ENCODE measurements around the gene RNF220. TPM values are rescaled to one million over a fixed set of nuclear protein-coding genes. Genes with fewer than 3 reads are reported as not detected.

RNF220 gene
- total and polyA plus RNA-seq, 2 experiments from 2014 or later = 47.4 to 123 TPM

DNA sequence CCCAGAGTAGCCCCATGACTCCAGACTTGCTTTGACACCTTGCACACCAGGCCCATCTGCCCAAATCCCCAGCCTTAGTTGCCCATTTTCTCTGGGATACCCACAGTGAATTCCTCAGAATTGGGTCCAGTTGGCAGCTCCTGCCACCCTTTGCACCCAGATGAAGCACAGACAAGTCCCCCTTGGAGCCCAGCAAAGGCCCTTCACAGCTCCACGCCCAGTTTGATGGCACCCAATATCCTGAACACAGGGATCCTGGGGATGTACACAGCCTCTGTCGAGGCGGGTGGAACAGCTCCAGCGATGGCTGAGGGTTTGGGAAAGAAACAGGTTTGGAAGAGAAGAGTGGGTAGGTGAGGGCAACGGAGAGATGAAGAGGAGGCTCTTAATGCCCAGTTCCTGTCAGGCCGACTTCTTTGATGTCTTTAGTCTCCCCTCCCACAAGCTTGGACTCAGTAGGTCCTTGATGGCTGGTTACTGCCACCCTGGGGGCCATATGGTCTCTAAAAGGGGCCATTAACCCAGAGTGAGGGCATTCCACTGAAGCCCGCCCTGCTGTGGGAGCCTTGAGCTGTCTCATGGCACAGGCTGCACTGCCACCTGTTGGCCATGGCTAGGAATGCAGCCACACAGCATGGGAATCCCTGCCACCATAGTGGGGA, 247.5 kb downstream of the RNF220 start:
- Histone ChIP-seq H3K4me2 (ENCODE audit: unreplicated experiment) (no peak overlapping the region), H3K9ac (no peak overlapping the region), H3K36me3 (ENCODE audit: low read depth) (no peaks in the 10 kb centered on the region), H3K79me2 (ENCODE audit: insufficient read depth) (no peaks in the 10 kb centered on the region), H3K9me2 (ENCODE audit: insufficient read depth) (no peaks in the 10 kb centered on the region), H3K4me1 (ENCODE audit: insufficient read depth) (no peaks in the 10 kb centered on the region), H3K27ac (no peak overlapping the region), H2AFZ (no peak overlapping the region), H3K4me3 (no peak overlapping the region), H3F3A (ENCODE audit: insufficient read depth) (peaks cover 7% of the 10 kb centered on the region), H3K27me3 (replicated peaks; ENCODE audit: insufficient read depth) (no peaks in the 10 kb centered on the region), H4K20me1 (ENCODE audit: insufficient read depth) (no peaks in the 10 kb centered on the region), H3K9me3 (ENCODE audit: low read depth) (no peaks in the 10 kb centered on the region)
- DNase-seq = peak; percentile 70
- no peak for TF ChIP-seq EZH2phosphoT487 (IDR thresholded peaks at IDR 0.05; ENCODE audit: insufficient read depth, low read depth)
- TF ChIP-seq EZH2 (IDR thresholded peaks at IDR 0.05; ENCODE audit: insufficient read depth, poor library complexity, severe bottlenecking) = no peak
- in situ Hi-C loops (cut with MboI) = loop anchor here (5.0 kb wide), 1 partner anchor 45 kb away; no protein-coding TSS in a partner anchor
- WGBS, 2 experiments (ENCODE audit: low coverage in 1 of 2, low lambda C conversion rate in 2 of 2, missing lambda C conversion rate in 2 of 2) = 43% methylated on average over 7 of the region's 7 CpGs

DNA sequence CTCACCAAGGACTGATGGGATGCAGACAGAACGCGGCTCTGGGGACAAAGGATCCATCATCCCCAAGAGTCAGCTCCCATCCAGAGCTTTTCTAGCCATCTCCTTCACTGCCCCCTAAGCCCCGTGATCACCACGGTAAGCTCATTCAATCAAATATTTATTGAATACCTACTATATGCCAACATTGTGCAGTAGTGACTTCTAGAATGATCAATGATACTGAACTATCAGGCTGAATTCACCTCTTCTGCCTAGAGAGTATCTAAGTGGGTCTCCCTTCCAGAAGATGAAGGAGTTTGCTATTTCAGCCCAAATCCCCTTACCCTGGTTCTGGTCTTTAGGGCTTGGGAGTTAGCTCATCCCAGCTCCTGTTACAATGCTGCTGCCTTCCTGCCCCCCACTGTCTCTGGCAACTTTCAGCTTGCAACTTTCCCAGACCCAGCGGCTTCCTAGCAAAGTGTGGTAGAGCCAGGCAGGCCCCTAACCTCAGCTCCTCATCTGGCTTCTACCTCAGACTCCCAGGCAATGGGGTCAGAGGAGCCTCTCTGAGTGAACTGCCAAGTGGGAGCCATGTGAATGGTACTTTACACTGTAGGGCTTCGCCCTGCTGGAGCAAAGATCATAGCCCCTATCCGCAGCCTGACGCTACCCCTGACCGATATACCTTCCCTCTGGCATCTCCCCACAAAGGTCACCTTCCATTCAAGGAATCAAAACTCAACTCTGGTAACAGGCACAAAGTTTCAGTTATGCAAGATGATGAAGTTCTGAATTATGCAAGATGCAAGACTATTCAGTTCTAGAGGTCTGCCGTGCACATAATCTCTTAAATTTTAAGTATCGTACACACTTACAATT, 248.3 kb downstream of the RNF220 start:
- H3K9me2 ChIP-seq (ENCODE audit: insufficient read depth) = no peaks in the 10 kb centered on the region
- H3K79me2 ChIP-seq (ENCODE audit: insufficient read depth) = no peaks in the 10 kb centered on the region
- no peak overlapping the region for H3K27ac ChIP-seq
- TF ChIP-seq EZH2phosphoT487 (IDR thresholded peaks at IDR 0.05; ENCODE audit: insufficient read depth, low read depth) (no peak), EZH2 (IDR thresholded peaks at IDR 0.05; ENCODE audit: insufficient read depth, poor library complexity, severe bottlenecking) (no peak)
- no peaks in the 10 kb centered on the region for H3K36me3 ChIP-seq (ENCODE audit: low read depth)
- H3F3A ChIP-seq (ENCODE audit: insufficient read depth) = peaks cover 7% of the 10 kb centered on the region
- no peak overlapping the region for H2AFZ ChIP-seq
- no peak overlapping the region for H3K4me2 ChIP-seq (ENCODE audit: unreplicated experiment)
- WGBS, 2 experiments (ENCODE audit: low coverage in 1 of 2, low lambda C conversion rate in 2 of 2, missing lambda C conversion rate in 2 of 2) = 56 to 58% methylated on average over 11 of the region's 11 CpGs
- H4K20me1 ChIP-seq (ENCODE audit: insufficient read depth) = no peaks in the 10 kb centered on the region
- H3K4me1 ChIP-seq (ENCODE audit: insufficient read depth) = no peaks in the 10 kb centered on the region
- no peaks in the 10 kb centered on the region for H3K9me3 ChIP-seq (ENCODE audit: low read depth)
- DNase-seq = no peak
- no peaks in the 10 kb centered on the region for H3K27me3 ChIP-seq (replicated peaks; ENCODE audit: insufficient read depth)
- no peak overlapping the region for H3K9ac ChIP-seq
- H3K4me3 ChIP-seq = no peak overlapping the region
- in situ Hi-C loops (cut with MboI) = loop anchor here (5.0 kb wide), 1 partner anchor 46 kb away; no protein-coding TSS in a partner anchor

DNA sequence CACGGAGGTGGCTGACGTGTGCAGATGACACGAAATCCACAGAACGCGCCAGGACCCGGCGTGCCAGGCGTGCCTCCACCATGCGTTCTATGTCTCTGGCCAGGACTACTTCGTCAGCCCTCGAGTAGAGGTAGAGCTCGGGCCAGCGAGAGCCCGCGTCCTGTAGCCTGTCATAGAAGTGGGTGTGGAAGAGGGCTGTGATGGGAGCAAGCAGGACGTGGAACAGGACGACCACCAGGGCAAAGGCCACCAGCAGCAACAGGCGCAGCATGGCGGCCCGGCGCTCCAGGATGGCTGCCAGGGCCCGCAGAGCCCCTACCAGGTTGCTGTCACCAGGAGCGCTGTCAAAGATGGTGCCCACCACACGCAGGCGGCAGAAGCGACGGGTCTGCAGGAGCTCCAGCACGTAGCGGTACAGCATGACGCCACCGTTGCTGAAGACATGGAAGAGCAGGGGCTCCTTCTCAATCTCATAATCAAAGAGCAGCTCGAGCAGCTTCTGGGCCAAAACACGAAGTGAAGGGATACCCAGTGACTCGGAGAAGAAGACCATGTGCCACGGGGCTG, 249.6 kb downstream of the RNF220 start:
- TF ChIP-seq EZH2 (IDR thresholded peaks at IDR 0.05; ENCODE audit: insufficient read depth, poor library complexity, severe bottlenecking) = no peak
- TF ChIP-seq EZH2phosphoT487 (IDR thresholded peaks at IDR 0.05; ENCODE audit: insufficient read depth, low read depth) = no peak
- H2AFZ ChIP-seq = no peak overlapping the region
- no peak overlapping the region for H3K4me3 ChIP-seq
- H3F3A ChIP-seq (ENCODE audit: insufficient read depth) = peaks cover 7% of the 10 kb centered on the region
- no peaks in the 10 kb centered on the region for H3K9me2 ChIP-seq (ENCODE audit: insufficient read depth)
- H3K4me1 ChIP-seq (ENCODE audit: insufficient read depth) = no peaks in the 10 kb centered on the region
- in situ Hi-C loops (cut with MboI) = loop anchor here (5.0 kb wide), 1 partner anchor 47 kb away; no protein-coding TSS in a partner anchor
- no peak overlapping the region for H3K9ac ChIP-seq
- no peaks in the 10 kb centered on the region for H3K9me3 ChIP-seq (ENCODE audit: low read depth)
- 93 to 95% methylated on average over 34 to 35 of the region's 35 CpGs for WGBS, 2 experiments (ENCODE audit: low coverage in 1 of 2, low lambda C conversion rate in 2 of 2, missing lambda C conversion rate in 2 of 2)
- no peak overlapping the region for H3K27ac ChIP-seq
- no peak for DNase-seq
- H3K4me2 ChIP-seq (ENCODE audit: unreplicated experiment) = no peak overlapping the region
- no peaks in the 10 kb centered on the region for H3K36me3 ChIP-seq (ENCODE audit: low read depth)
- no peaks in the 10 kb centered on the region for H3K27me3 ChIP-seq (replicated peaks; ENCODE audit: insufficient read depth)
- H4K20me1 ChIP-seq (ENCODE audit: insufficient read depth) = no peaks in the 10 kb centered on the region
- H3K79me2 ChIP-seq (ENCODE audit: insufficient read depth) = no peaks in the 10 kb centered on the region

DNA sequence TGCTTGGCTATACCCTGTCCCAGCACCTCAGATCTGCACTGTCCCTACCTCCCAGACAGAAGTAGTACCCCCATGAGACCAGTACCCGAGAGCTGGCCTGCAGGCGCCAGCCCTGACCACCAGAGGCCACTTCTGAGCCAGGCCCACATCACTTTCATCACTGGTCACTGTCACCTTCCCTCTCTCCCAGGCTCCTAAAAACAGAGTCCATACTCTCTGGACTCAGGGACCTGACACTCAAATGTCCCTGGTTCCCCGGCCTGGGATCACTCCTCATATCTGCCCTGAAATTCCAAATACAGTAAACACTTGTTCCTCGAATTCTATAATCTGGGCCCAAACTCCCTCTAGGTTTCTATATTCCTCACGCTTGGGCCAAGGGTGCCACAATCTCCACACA, 250.6 kb downstream of the RNF220 start:
- 64 to 66% methylated on average over 5 of the region's 5 CpGs for WGBS, 2 experiments (ENCODE audit: low coverage in 1 of 2, low lambda C conversion rate in 2 of 2, missing lambda C conversion rate in 2 of 2)
- Histone ChIP-seq H3K27ac (no peak overlapping the region), H3K9me3 (ENCODE audit: low read depth) (no peaks in the 10 kb centered on the region), H3K9ac (no peak overlapping the region), H3K79me2 (ENCODE audit: insufficient read depth) (no peaks in the 10 kb centered on the region), H3K4me3 (no peak overlapping the region), H4K20me1 (ENCODE audit: insufficient read depth) (no peaks in the 10 kb centered on the region), H2AFZ (no peak overlapping the region), H3K4me1 (ENCODE audit: insufficient read depth) (no peaks in the 10 kb centered on the region), H3K9me2 (ENCODE audit: insufficient read depth) (no peaks in the 10 kb centered on the region), H3K36me3 (ENCODE audit: low read depth) (no peaks in the 10 kb centered on the region), H3F3A (ENCODE audit: insufficient read depth) (peaks cover 7% of the 10 kb centered on the region), H3K4me2 (ENCODE audit: unreplicated experiment) (no peak overlapping the region), H3K27me3 (replicated peaks; ENCODE audit: insufficient read depth) (no peaks in the 10 kb centered on the region)
- in situ Hi-C loops (cut with MboI) = no loop called here
- TF ChIP-seq EZH2phosphoT487 (IDR thresholded peaks at IDR 0.05; ENCODE audit: insufficient read depth, low read depth) = no peak
- TF ChIP-seq EZH2 (IDR thresholded peaks at IDR 0.05; ENCODE audit: insufficient read depth, poor library complexity, severe bottlenecking) = no peak
- DNase-seq = peak; percentile 43
